H9 (cell line): ENCODE data around the gene VRK1. TPM values are rescaled to one million over a fixed set of nuclear protein-coding genes. Genes with fewer than 3 reads are reported as not detected.
"Not testable (repeated sequence)": the region's sequence is repeated elsewhere in the genome, so short reads cannot be mapped to it uniquely, and the experiment has no call there.

Experiments
- DNase-seq: peaks from one replicate; pipeline ENCODE4 v3.0.0-alpha.2; 2017
- H2AFZ ChIP-seq: one replicate; pipeline ENCODE4 v1.6.1; 2013; ENCODE audit warnings: mild to moderate bottlenecking, low read length, control low read depth, moderate library complexity
- H2AK5ac ChIP-seq: 2 replicates; pipeline ENCODE4 v1.6.1; 2013; ENCODE audit warnings: low read length, control low read depth, mixed read lengths; ENCODE audit not compliant: insufficient read length
- H2BK120ac ChIP-seq: one replicate; pipeline ENCODE4 v1.6.1; 2013; ENCODE audit warnings: low read depth, mild to moderate bottlenecking, low read length, control low read depth, inconsistent platforms; ENCODE audit not compliant: poor library complexity, severe bottlenecking
- H2BK12ac ChIP-seq: 2 replicates; pipeline ENCODE4 v1.6.1; 2013; ENCODE audit warnings: low read length, control low read depth, mixed read lengths, low read depth; ENCODE audit not compliant: insufficient read length
- H2BK15ac ChIP-seq: 2 replicates; pipeline ENCODE4 v1.6.1; 2013; ENCODE audit warnings: low read depth, low read length, control low read depth
- H2BK20ac ChIP-seq: one replicate; pipeline ENCODE4 v1.6.1; 2013; ENCODE audit warnings: low read depth, mild to moderate bottlenecking, low read length, control low read depth, inconsistent platforms; ENCODE audit not compliant: poor library complexity, severe bottlenecking
- H2BK5ac ChIP-seq: 2 replicates; pipeline ENCODE4 v1.6.1; 2013; ENCODE audit warnings: low read length, control low read depth, mixed read lengths; ENCODE audit not compliant: insufficient read length
- H3K14ac ChIP-seq: 2 replicates; pipeline ENCODE4 v1.6.1; 2013; ENCODE audit warnings: low read length, control low read depth; ENCODE audit not compliant: insufficient read depth
- H3K18ac ChIP-seq: 2 replicates; pipeline ENCODE4 v1.6.1; 2013; ENCODE audit warnings: low read depth, mild to moderate bottlenecking, mixed read lengths, low read length, control low read depth; ENCODE audit not compliant: insufficient read length
- H3K23ac ChIP-seq: 2 replicates; pipeline ENCODE4 v1.6.1; 2013; ENCODE audit warnings: low read length, control low read depth, mixed read lengths, low read depth; ENCODE audit not compliant: insufficient read length
- H3K23me2 ChIP-seq: 2 replicates; pipeline ENCODE4 v1.6.1; 2013; ENCODE audit warnings: low read depth, mild to moderate bottlenecking, mixed read lengths, low read length, control low read depth; ENCODE audit not compliant: insufficient read length, poor library complexity, severe bottlenecking
- H3K27ac ChIP-seq: 2 replicates; pipeline ENCODE4 v1.5.1; 2013; ENCODE audit warnings: low read length, control low read depth, mixed read lengths, low read depth; ENCODE audit not compliant: insufficient read length
- H3K27me3 ChIP-seq: 2 replicates; pipeline ENCODE4 v1.6.1; 2013; ENCODE audit warnings: low read length, control low read depth, inconsistent platforms; ENCODE audit not compliant: insufficient read depth
- H3K4ac ChIP-seq: 2 replicates; pipeline ENCODE4 v1.6.1; 2013; ENCODE audit warnings: low read depth, mild to moderate bottlenecking, control low read depth, inconsistent platforms, low read length, moderate library complexity
- H3K4me1 ChIP-seq: 2 replicates; pipeline ENCODE4 v1.6.1; 2013; ENCODE audit warnings: low read length, control low read depth, inconsistent platforms; ENCODE audit not compliant: insufficient read depth
- H3K4me2 ChIP-seq: 2 replicates; pipeline ENCODE4 v1.6.1; 2013; ENCODE audit warnings: low read length, control low read depth, mixed read lengths; ENCODE audit not compliant: insufficient read length, insufficient read depth
- H3K56ac ChIP-seq: 2 replicates; pipeline ENCODE4 v1.6.1; 2013; ENCODE audit warnings: low read depth, mild to moderate bottlenecking, mixed read lengths, low read length, control low read depth; ENCODE audit not compliant: insufficient read length
- H3K79me1 ChIP-seq: 2 replicates; pipeline ENCODE4 v1.6.1; 2013; ENCODE audit warnings: low read depth, mild to moderate bottlenecking, moderate library complexity, low read length, control low read depth, inconsistent platforms; ENCODE audit not compliant: insufficient read depth, poor library complexity, severe bottlenecking
- H3K79me2 ChIP-seq: 2 replicates; pipeline ENCODE4 v1.6.1; 2013; ENCODE audit warnings: low read length, control low read depth, inconsistent platforms; ENCODE audit not compliant: insufficient read depth
- H3K9ac ChIP-seq: 2 replicates; pipeline ENCODE4 v1.6.1; 2013; ENCODE audit warnings: low read length, control low read depth, mixed read lengths; ENCODE audit not compliant: insufficient read length; ENCODE audit errors: extremely low read depth
- H3K9me3 ChIP-seq: one replicate; pipeline ENCODE4 v1.6.1; 2013; ENCODE audit warnings: low read depth, low read length, inconsistent platforms; ENCODE audit not compliant: control insufficient read depth
- H3T11ph ChIP-seq: one replicate; pipeline ENCODE4 v1.6.1; 2013; ENCODE audit warnings: mild to moderate bottlenecking, low read length, control low read depth, inconsistent platforms
- H4K20me1 ChIP-seq: one replicate; pipeline ENCODE4 v1.6.1; 2013; ENCODE audit not compliant: control insufficient read depth, insufficient read length, insufficient read depth
- H4K5ac ChIP-seq: 2 replicates; pipeline ENCODE4 v1.6.1; 2013; ENCODE audit warnings: low read depth, mild to moderate bottlenecking, mixed read lengths, low read length, control low read depth; ENCODE audit not compliant: insufficient read length
- H4K8ac ChIP-seq: replicated peaks from 2 replicates; pipeline ENCODE4 v1.6.1; 2013; ENCODE audit warnings: low read length, control low read depth, mixed read lengths, low read depth; ENCODE audit not compliant: insufficient read length
- H4K91ac ChIP-seq: 2 replicates; pipeline ENCODE4 v1.6.1; 2013; ENCODE audit warnings: low read depth, mild to moderate bottlenecking, moderate library complexity, mixed read lengths, low read length, control low read depth; ENCODE audit not compliant: insufficient read length
- H3K27ac Mint-ChIP-seq, 3 experiments: 2 replicates in 2 of 3; 3 replicates in 1 of 3; pipeline ENCODE4 v1.8.0; 2020 to 2021; ENCODE audit warnings: mixed read lengths in 3 of 3, mild to moderate bottlenecking in 1 of 3, moderate library complexity in 1 of 3
- H3K27me3 Mint-ChIP-seq: 2 replicates; pipeline ENCODE4 v1.8.0; 2021; ENCODE audit warnings: low read depth, mild to moderate bottlenecking, moderate library complexity, mixed read lengths
- H3K36me3 Mint-ChIP-seq, 3 experiments: 2 replicates in 2 of 3; 3 replicates in 1 of 3; pipeline ENCODE4 v1.8.0; 2020 to 2021; ENCODE audit warnings: low read depth in 3 of 3, mixed read lengths in 3 of 3; ENCODE audit not compliant: insufficient read depth in 1 of 3
- H3K4me1 Mint-ChIP-seq, 2 experiments: 2 replicates each; pipeline ENCODE4 v1.8.0; 2020; ENCODE audit warnings: mixed read lengths in 2 of 2
- H3K4me3 Mint-ChIP-seq, 2 experiments: 2 replicates in 1 of 2; 3 replicates in 1 of 2; pipeline ENCODE4 v1.8.0; 2020 to 2021; ENCODE audit warnings: mild to moderate bottlenecking in 2 of 2, mixed read lengths in 2 of 2, moderate library complexity in 1 of 2
- H3K9me3 Mint-ChIP-seq, 2 experiments: 2 replicates in 1 of 2; 3 replicates in 1 of 2; pipeline ENCODE4 v1.8.0; 2020; ENCODE audit warnings: mild to moderate bottlenecking in 2 of 2, mixed read lengths in 2 of 2, moderate library complexity in 1 of 2
- WGBS: extraction: QIAGEN DNeasy Blood & Tissue Kit; methylation state at CpG from one replicate; pipeline ENCODE4 v1.1.7; 2013; ENCODE audit warnings: missing lambda C conversion rate, low lambda C conversion rate, mixed read lengths; ENCODE audit not compliant: insufficient read length; ENCODE audit errors: extremely low coverage; 5-methylcytosine and 5-hydroxymethylcytosine counted together
- total RNA-seq: library from RNA; stranded (reverse); gene quantifications from 2 replicates; pipeline ENCODE4 v1.2.1, GENCODE V29; 2021
- TF ChIP-seq, protein P1 (sequence below): fragments of 200-600 bp; sonication (generic); conservative IDR thresholded peaks from 3 replicates; pipeline ENCODE4 v1.8.0; 2021; ENCODE audit warnings: antibody characterized with exemption, mild to moderate bottlenecking

The VRK1 gene
- total RNA-seq, 1 experiment from 2014 or later: 55.7 TPM

GRCh38 chr14:96764012-96764411, 33.2 kb upstream of the VRK1 start:
- no peak overlapping the region for H3K23ac ChIP-seq
- H2AK5ac ChIP-seq: no peak overlapping the region
- no peak overlapping the region for H2AFZ ChIP-seq
- no CpG with 5 or more reads among the region's 7 CpGs for WGBS
- no peak overlapping the region for H2BK15ac ChIP-seq
- no peak overlapping the region for H3K56ac ChIP-seq
- peaks cover 0 to 4% of the 10 kb centered on the region in 2 experiments; a peak in 2 of 4 replicates for H3K4me1 Mint-ChIP-seq
- H3K27ac Mint-ChIP-seq: no peak overlapping the region
- no peaks in the 10 kb centered on the region for H3K4me1 ChIP-seq
- no peak overlapping the region for H3K9ac ChIP-seq
- no peaks in the 10 kb centered on the region for H3K36me3 Mint-ChIP-seq
- no peak overlapping the region for H3K18ac ChIP-seq
- H3K79me1 ChIP-seq: no peaks in the 10 kb centered on the region
- DNase-seq: no peak
- H4K8ac ChIP-seq: no peak overlapping the region
- no peaks in the 10 kb centered on the region for H3K79me2 ChIP-seq
- peaks cover 14% of the 10 kb centered on the region for H3K27me3 Mint-ChIP-seq
- H3T11ph ChIP-seq: no peak overlapping the region
- H3K4me3 Mint-ChIP-seq: no peak overlapping the region; a peak in 1 of 5 replicates
- H2BK120ac ChIP-seq: no peak overlapping the region
- H3K23me2 ChIP-seq: no peaks in the 10 kb centered on the region
- no peaks in the 10 kb centered on the region for H4K20me1 ChIP-seq
- H2BK12ac ChIP-seq: no peak overlapping the region
- no peaks in the 10 kb centered on the region; a peak in 1 of 5 replicates for H3K9me3 Mint-ChIP-seq
- no peak overlapping the region for H2BK20ac ChIP-seq
- no peak overlapping the region for H3K27ac ChIP-seq
- TF ChIP-seq, protein P1, sequence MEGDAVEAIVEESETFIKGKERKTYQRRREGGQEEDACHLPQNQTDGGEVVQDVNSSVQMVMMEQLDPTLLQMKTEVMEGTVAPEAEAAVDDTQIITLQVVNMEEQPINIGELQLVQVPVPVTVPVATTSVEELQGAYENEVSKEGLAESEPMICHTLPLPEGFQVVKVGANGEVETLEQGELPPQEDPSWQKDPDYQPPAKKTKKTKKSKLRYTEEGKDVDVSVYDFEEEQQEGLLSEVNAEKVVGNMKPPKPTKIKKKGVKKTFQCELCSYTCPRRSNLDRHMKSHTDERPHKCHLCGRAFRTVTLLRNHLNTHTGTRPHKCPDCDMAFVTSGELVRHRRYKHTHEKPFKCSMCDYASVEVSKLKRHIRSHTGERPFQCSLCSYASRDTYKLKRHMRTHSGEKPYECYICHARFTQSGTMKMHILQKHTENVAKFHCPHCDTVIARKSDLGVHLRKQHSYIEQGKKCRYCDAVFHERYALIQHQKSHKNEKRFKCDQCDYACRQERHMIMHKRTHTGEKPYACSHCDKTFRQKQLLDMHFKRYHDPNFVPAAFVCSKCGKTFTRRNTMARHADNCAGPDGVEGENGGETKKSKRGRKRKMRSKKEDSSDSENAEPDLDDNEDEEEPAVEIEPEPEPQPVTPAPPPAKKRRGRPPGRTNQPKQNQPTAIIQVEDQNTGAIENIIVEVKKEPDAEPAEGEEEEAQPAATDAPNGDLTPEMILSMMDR: no peak
- H3K14ac ChIP-seq: no peak overlapping the region
- no peak overlapping the region for H4K91ac ChIP-seq
- no peak overlapping the region for H4K5ac ChIP-seq
- no peak overlapping the region for H2BK5ac ChIP-seq
- H3K4ac ChIP-seq: no peak overlapping the region
- H3K4me2 ChIP-seq: no peak overlapping the region
- no peaks in the 10 kb centered on the region for H3K9me3 ChIP-seq
- no peaks in the 10 kb centered on the region for H3K27me3 ChIP-seq

- H3K79me1 ChIP-seq, H2BK12ac ChIP-seq, H2BK120ac ChIP-seq, H3K14ac ChIP-seq, H3K23me2 ChIP-seq, H2AFZ ChIP-seq, H3K27ac ChIP-seq, H2BK5ac ChIP-seq, H4K8ac ChIP-seq, H3K4me3 Mint-ChIP-seq, H3K4me1 ChIP-seq, DNase-seq, H3K9me3 ChIP-seq, H3K36me3 Mint-ChIP-seq, H3K4me1 Mint-ChIP-seq, H3K9ac ChIP-seq, H3K4me2 ChIP-seq, H4K20me1 ChIP-seq, H3K27me3 ChIP-seq, H3K56ac ChIP-seq, H2BK15ac ChIP-seq, H3K79me2 ChIP-seq, H4K91ac ChIP-seq, H3K23ac ChIP-seq, H4K5ac ChIP-seq, H3T11ph ChIP-seq, H3K9me3 Mint-ChIP-seq, H3K18ac ChIP-seq, H2BK20ac ChIP-seq, H2AK5ac ChIP-seq, H3K27ac Mint-ChIP-seq, H3K4ac ChIP-seq: not testable (repeated sequence)
- no CpG with 5 or more reads among the region's 1 CpG for WGBS
- peaks cover 21% of the 10 kb centered on the region for H3K27me3 Mint-ChIP-seq
Observed at GRCh38 chr14:96765205-96765604, 32.0 kb upstream of the VRK1 start.
